SU-DHL-6 (cell line): Measurements from ENCODE around the gene ASB15.

Experiments
- CTCF ChIP-seq: fragments of 200-600 bp; sonication (generic); IDR thresholded peaks from one replicate; pipeline ENCODE4 v1.5.1; 2017; ENCODE audit warnings: antibody characterized with exemption, mild to moderate bottlenecking, low read length, moderate library complexity; ENCODE audit not compliant: insufficient read depth, poor library complexity, severe bottlenecking
- EZH2phosphoT487 ChIP-seq: fragments of 200-600 bp; sonication (generic), shearing (Covaris generic); conservative IDR thresholded peaks from 2 replicates; pipeline ENCODE4 v1.6.1; 2018; ENCODE audit warnings: mild to moderate bottlenecking, antibody characterized with exemption, low read length, moderate library complexity, mixed read lengths

- TF ChIP-seq CTCF (no peak), EZH2phosphoT487 (no peak)
These were observed 73.0 kb downstream of the ASB15 start for GRCh38 chr7:123674399-123675180.
